H1 (cell line): ENCODE measurements around the gene ABI3BP. TPM values are rescaled to one million over a fixed set of nuclear protein-coding genes. Genes with fewer than 3 reads are reported as not detected.

ENCODE experiments used
- CTCF ChIA-PET: fragments of 300-600 bp; sonication (Branson Sonifier 250); formaldehyde crosslinking; loops from one replicate; lab custom pipeline; 2021; ENCODE audit not compliant: partially characterized antibody; lab: Charles Lee
- POLR2A ChIA-PET: fragments of 300-600 bp; sonication (Branson Sonifier 250); formaldehyde crosslinking; loops from one replicate; lab custom pipeline; 2021; ENCODE audit warnings: inconsistent platforms; ENCODE audit not compliant: partially characterized antibody; lab: Charles Lee
- DNase-seq, 2 experiments: peaks; one replicate each; pipeline versions ENCODE4 v3.0.0 to v3.0.0-alpha.2; 2010 to 2022; ENCODE audit warnings: low spot score in 2 of 2, low read depth in 1 of 2, mixed read lengths in 1 of 2
- FAIRE-seq: peaks from 2 replicates; lab custom pipeline; 2011; peaks lifted over from hg19 to GRCh38; lab: Jason Lieb, UNC
- H2AFZ ChIP-seq: 2 replicates; pipeline ENCODE4 v1.8.1; 2012; ENCODE audit warnings: low read length, inconsistent platforms
- H2AK5ac ChIP-seq: 2 replicates; pipeline ENCODE4 v1.6.1; 2013; ENCODE audit warnings: low read depth, low read length
- H2BK120ac ChIP-seq: replicated peaks from 2 replicates; pipeline ENCODE3; 2013; ENCODE audit warnings: low read depth, low read length, inconsistent platforms
- H2BK12ac ChIP-seq: 2 replicates; pipeline ENCODE4 v1.6.1; 2013; ENCODE audit warnings: low read depth, low read length
- H2BK15ac ChIP-seq: 2 replicates; pipeline ENCODE4 v1.6.1; 2013; ENCODE audit warnings: low read length
- H2BK20ac ChIP-seq: 2 replicates; pipeline ENCODE4 v1.6.1; 2013; ENCODE audit warnings: low read length
- H2BK5ac ChIP-seq: 2 replicates; pipeline ENCODE4 v1.6.1; 2013; ENCODE audit warnings: low read depth, low read length
- H3K14ac ChIP-seq: 2 replicates; pipeline ENCODE4 v1.6.1; 2013; ENCODE audit warnings: inconsistent platforms; ENCODE audit not compliant: insufficient read length
- H3K18ac ChIP-seq: 2 replicates; pipeline ENCODE4 v1.6.1; 2013; ENCODE audit warnings: low read length; ENCODE audit errors: extremely low read depth
- H3K23ac ChIP-seq: 2 replicates; pipeline ENCODE4 v1.6.1; 2013; ENCODE audit warnings: inconsistent platforms; ENCODE audit not compliant: insufficient read length
- H3K23me2 ChIP-seq: 2 replicates; pipeline ENCODE4 v1.6.1; 2013; ENCODE audit warnings: low read depth, low read length
- H3K27ac ChIP-seq: 2 replicates; pipeline ENCODE4 v1.6.1; 2011; ENCODE audit warnings: low read depth, low read length, inconsistent platforms
- H3K27me3 ChIP-seq, 4 experiments: replicated peaks in 1 of 4; 1 replicate in 1 of 4; 2 replicates in 3 of 4; pipeline versions ENCODE4 v1.6.1 to v1.8.1; 2011 to 2013; ENCODE audit warnings: low read length in 3 of 4, mild to moderate bottlenecking in 3 of 4, inconsistent platforms in 2 of 4, mixed read lengths in 2 of 4, moderate library complexity in 1 of 4; ENCODE audit not compliant: control insufficient read depth in 3 of 4, insufficient read depth in 3 of 4; ENCODE audit errors: extremely low read depth in 1 of 4
- H3K36me3 ChIP-seq, 4 experiments: 2 replicates each; pipeline versions ENCODE4 v1.6.1 to v1.8.1; 2011 to 2013; ENCODE audit warnings: mild to moderate bottlenecking in 4 of 4, low read length in 3 of 4, moderate library complexity in 2 of 4, control low read depth in 1 of 4, inconsistent platforms in 1 of 4; ENCODE audit not compliant: insufficient read depth in 4 of 4, control insufficient read depth in 2 of 4
- H3K4ac ChIP-seq: replicated peaks from 2 replicates; pipeline ENCODE3; 2013; ENCODE audit warnings: low read length, low read depth, mixed read lengths, inconsistent platforms; ENCODE audit not compliant: insufficient read length
- H3K4me1 ChIP-seq, 4 experiments: replicated peaks in 1 of 4; 1 replicate in 1 of 4; 2 replicates in 3 of 4; pipeline versions ENCODE4 v1.6.1 to v1.8.1; 2011 to 2013; ENCODE audit warnings: low read length in 3 of 4, inconsistent platforms in 2 of 4, mixed read lengths in 1 of 4; ENCODE audit not compliant: insufficient read depth in 4 of 4, control insufficient read depth in 3 of 4
- H3K4me2 ChIP-seq, 2 experiments: 2 replicates each; pipeline versions ENCODE4 v1.6.1 to v1.8.1; 2011 to 2013; ENCODE audit warnings: low read depth in 2 of 2, low read length in 2 of 2, control low read depth in 1 of 2, inconsistent platforms in 1 of 2, mild to moderate bottlenecking in 1 of 2; ENCODE audit not compliant: insufficient read depth in 1 of 2
- H3K4me3 ChIP-seq, 4 experiments: fragments of 200-600, 300-600 bp in 1 of 4; sonication (generic), shearing (Covaris generic), sonication (Bioruptor Twin) in 1 of 4; 2 replicates each; pipeline versions ENCODE4 v1.5.1 to v1.8.1; 2011 to 2016; ENCODE audit warnings: low read length in 4 of 4, low read depth in 3 of 4, control low read depth in 2 of 4, inconsistent platforms in 2 of 4, mild to moderate bottlenecking in 2 of 4, mixed read lengths in 1 of 4, moderate library complexity in 1 of 4; ENCODE audit not compliant: insufficient read depth in 2 of 4; ENCODE audit errors: extremely low read depth in 1 of 4
- H3K56ac ChIP-seq: replicated peaks from 2 replicates; pipeline ENCODE3; 2013; ENCODE audit warnings: low read depth, mild to moderate bottlenecking, mixed read lengths, low read length, inconsistent platforms; ENCODE audit not compliant: insufficient read length
- H3K79me1 ChIP-seq: 2 replicates; pipeline ENCODE4 v1.6.1; 2013; ENCODE audit warnings: low read depth, low read length, control low read depth
- H3K79me2 ChIP-seq, 2 experiments: 2 replicates each; pipeline versions ENCODE4 v1.6.1 to v1.8.1; 2012 to 2013; ENCODE audit warnings: low read length in 2 of 2, mild to moderate bottlenecking in 2 of 2, inconsistent platforms in 1 of 2; ENCODE audit not compliant: insufficient read depth in 2 of 2, control insufficient read depth in 1 of 2
- H3K9ac ChIP-seq, 4 experiments: replicated peaks in 1 of 4; 1 replicate in 1 of 4; 2 replicates in 3 of 4; pipeline versions ENCODE4 v1.6.1 to v1.8.1; 2011 to 2013; ENCODE audit warnings: low read depth in 3 of 4, low read length in 3 of 4, control low read depth in 2 of 4, mild to moderate bottlenecking in 2 of 4, moderate library complexity in 2 of 4, inconsistent platforms in 1 of 4; ENCODE audit errors: extremely low read depth in 1 of 4
- H3K9me3 ChIP-seq, 2 experiments: 2 replicates each; pipeline versions ENCODE4 v1.6.1 to v1.8.1; 2012 to 2013; ENCODE audit warnings: mild to moderate bottlenecking in 2 of 2, moderate library complexity in 2 of 2, control low read depth in 1 of 2, inconsistent platforms in 1 of 2, low read depth in 1 of 2, low read length in 1 of 2, mixed read lengths in 1 of 2; ENCODE audit not compliant: insufficient read depth in 2 of 2
- H4K20me1 ChIP-seq, 2 experiments: replicated peaks in 1 of 2; 2 replicates each; pipeline versions ENCODE3 to v1.8.1; 2011 to 2013; ENCODE audit warnings: inconsistent platforms in 2 of 2, low read length in 2 of 2, mild to moderate bottlenecking in 1 of 2; ENCODE audit not compliant: insufficient read depth in 2 of 2, control insufficient read depth in 1 of 2
- H4K5ac ChIP-seq: 2 replicates; pipeline ENCODE4 v1.6.1; 2013; ENCODE audit warnings: low read length, low read depth, mixed read lengths, inconsistent platforms; ENCODE audit not compliant: insufficient read length
- H4K8ac ChIP-seq: 2 replicates; pipeline ENCODE4 v1.8.0; 2013; ENCODE audit warnings: mild to moderate bottlenecking, moderate library complexity, low read length, inconsistent platforms; ENCODE audit not compliant: insufficient read depth; ENCODE audit errors: extremely low read depth
- H4K91ac ChIP-seq: replicated peaks from 2 replicates; pipeline ENCODE3; 2013; ENCODE audit warnings: low read length, mixed read lengths, inconsistent platforms; ENCODE audit not compliant: insufficient read length
- BCL11A ChIP-seq, 2 experiments: IDR thresholded peaks; one replicate each; pipeline ENCODE4 v1.6.1; 2011; ENCODE audit warnings: low read depth in 2 of 2, low read length in 2 of 2, mild to moderate bottlenecking in 2 of 2
- BRCA1 ChIP-seq: IDR thresholded peaks from 2 replicates; pipeline ENCODE4 v1.6.1; 2012; ENCODE audit warnings: low read depth, low read length, improper control_type of control experiment
- CBX8 ChIP-seq: fragments of 300-800, 300-1000 bp; sonication (generic); IDR thresholded peaks from 2 replicates; pipeline ENCODE4 v1.7.1; 2016; ENCODE audit warnings: low read depth, low read length, borderline replicate concordance
- HDAC2 ChIP-seq, 2 experiments: fragments of 300-600 bp in 1 of 2; sonication (generic) in 1 of 2; IDR thresholded peaks; 2 replicates each; pipeline ENCODE4 v1.6.1; 2011 to 2012; ENCODE audit warnings: low read depth in 2 of 2, low read length in 2 of 2, mild to moderate bottlenecking in 2 of 2, moderate library complexity in 2 of 2, borderline replicate concordance in 1 of 2, inconsistent platforms in 1 of 2
- JUND ChIP-seq: IDR thresholded peaks from 2 replicates; pipeline ENCODE4 v1.6.1; 2011; ENCODE audit warnings: mild to moderate bottlenecking, improper control_type of control experiment, low read length
- POU5F1 ChIP-seq: IDR thresholded peaks from 2 replicates; pipeline ENCODE4 v1.6.1; 2011; ENCODE audit warnings: low read depth, mild to moderate bottlenecking, low read length, moderate library complexity
- RFX5 ChIP-seq: IDR thresholded peaks from 2 replicates; pipeline ENCODE4 v1.6.1; 2011; ENCODE audit warnings: low read depth, low read length, improper control_type of control experiment, borderline replicate concordance
- SAP30 ChIP-seq: fragments of 300-600 bp; sonication (generic); IDR thresholded peaks from 2 replicates; pipeline ENCODE4 v1.7.1; 2012; ENCODE audit warnings: low read length, moderate library complexity, mild to moderate bottlenecking, inconsistent platforms; ENCODE audit not compliant: insufficient read depth, insufficient replicate concordance
- SIN3A ChIP-seq, 2 experiments: IDR thresholded peaks in 1 of 2; conservative IDR thresholded peaks in 1 of 2; 2 replicates each; pipeline ENCODE4 v1.6.1; 2011 to 2012; ENCODE audit warnings: low read length in 2 of 2, improper control_type of control experiment in 1 of 2, low read depth in 1 of 2, mild to moderate bottlenecking in 1 of 2
- SRF ChIP-seq: IDR thresholded peaks from 2 replicates; pipeline ENCODE4 v1.6.1; 2011; ENCODE audit warnings: mild to moderate bottlenecking, low read depth, low read length, moderate library complexity
- SUZ12 ChIP-seq: fragments of 200-600 bp; sonication (generic); IDR thresholded peaks from 2 replicates; pipeline ENCODE4 v1.6.1; 2012; ENCODE audit warnings: mild to moderate bottlenecking, inconsistent platforms, low read length, moderate library complexity, mixed read lengths
- ZNF274 ChIP-seq: IDR thresholded peaks from 2 replicates; pipeline ENCODE4 v1.7.0; 2012; ENCODE audit warnings: low read length, borderline replicate concordance; ENCODE audit errors: extremely low read depth
- WGBS, 2 experiments: shearing (Covaris generic) in 1 of 2; methylation state at CpG; one replicate each; pipeline versions ENCODE4 v1.1.6 to v1.1.7; 2013 to 2015; ENCODE audit warnings: low lambda C conversion rate in 2 of 2, mixed read lengths in 2 of 2, inconsistent platforms in 1 of 2, low coverage in 1 of 2, missing lambda C conversion rate in 1 of 2; ENCODE audit not compliant: insufficient replicate concordance in 2 of 2, insufficient coverage in 1 of 2, insufficient read length in 1 of 2; ENCODE audit errors: extremely low coverage in 1 of 2, missing lambda C conversion rate in 1 of 2; 5-methylcytosine and 5-hydroxymethylcytosine counted together
- polyA plus RNA-seq, 7 experiments: library from polyadenylated mRNA; depleted of rRNA in 3 of 7; stranded (reverse) in 5 of 7; unstranded in 2 of 7; fragments of >200 nt in 5 of 7; fragments of 200-250 nt in 2 of 7; gene quantifications; 1 replicate in 5 of 7; 2 replicates in 1 of 7; 4 replicates in 1 of 7; pipeline versions ENCODE4 v1.2.1 to v1.2.3, GENCODE V29; 2011 to 2013; ENCODE audit warnings: missing spikeins in 2 of 7, mixed read lengths in 2 of 7
- total RNA-seq: library from RNA; stranded (reverse); fragmentation: NEBNext Ultra II Directional; extraction: Animal tissue kit (Norgen Biotek cat#: 25700); gene quantifications from 2 replicates; pipeline ENCODE4 v1.2.1, GENCODE V29; 2021
- TF ChIP-seq, protein P1 (sequence below): IDR thresholded peaks from 2 replicates; pipeline ENCODE4 v1.6.1; 2012; ENCODE audit warnings: inconsistent platforms

The ABI3BP gene
- total and polyA plus RNA-seq, 2 of the 8 experiments (the other 6 are each of a cell fraction or from before 2014, with no cell fraction given), result 0.08 to 0.32 TPM

DNA sequence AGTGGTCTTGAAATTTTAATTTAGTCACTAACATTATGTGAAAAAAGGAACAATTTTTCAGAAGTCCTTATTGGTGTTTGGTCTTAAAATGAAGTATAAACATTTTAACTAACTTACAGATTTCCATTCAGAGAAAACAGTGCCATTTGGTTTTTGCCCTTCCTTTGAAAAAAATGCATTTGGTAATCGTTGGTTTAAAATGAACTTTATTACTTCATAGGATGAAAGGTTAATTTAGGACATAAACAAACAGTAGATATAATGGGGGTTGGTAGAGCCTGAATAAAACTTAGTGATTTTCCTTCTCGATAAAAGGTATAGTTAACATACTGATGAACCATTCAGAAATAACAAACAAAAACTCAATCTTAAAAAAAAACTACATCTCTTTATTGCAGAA is 244.3 kb downstream of the ABI3BP start:
- FAIRE-seq, result no peak
- no peaks in the 10 kb centered on the region for H4K20me1 ChIP-seq
- H4K5ac ChIP-seq, result no peak overlapping the region
- H2BK12ac ChIP-seq, result no peak overlapping the region
- peaks cover 7 to 54% (median 22%) of the 10 kb centered on the region in 4 experiments; a peak in 7 of 8 replicates for H3K36me3 ChIP-seq
- no peak overlapping the region for H3K18ac ChIP-seq
- no peak overlapping the region for H2AK5ac ChIP-seq
- no peaks in the 10 kb centered on the region for H3K79me2 ChIP-seq
- CTCF ChIA-PET, result interaction anchor here (1.1 kb wide), 1 partner anchor 12 kb away, joined by 4 read pairs; no protein-coding TSS in a partner anchor
- no peak overlapping the region for H3K27ac ChIP-seq
- 48% methylated on average over 2 of the region's 2 CpGs; no CpG with 5 or more reads in 1 of the 2 experiments for WGBS, 2 experiments
- no peak overlapping the region for H3K4ac ChIP-seq
- no peak overlapping the region for H3K9ac ChIP-seq
- H3K4me2 ChIP-seq, result no peak overlapping the region
- no peak overlapping the region for H3K4me3 ChIP-seq
- no peaks in the 10 kb centered on the region for H3K9me3 ChIP-seq
- H4K8ac ChIP-seq, result no peak overlapping the region
- no peaks in the 10 kb centered on the region for H3K23me2 ChIP-seq
- H3K56ac ChIP-seq, result no peak overlapping the region
- H3K27me3 ChIP-seq, result no peaks in the 10 kb centered on the region
- DNase-seq, result no peak
- H3K4me1 ChIP-seq, result no peaks in the 10 kb centered on the region
- no peak overlapping the region for H3K14ac ChIP-seq
- H2AFZ ChIP-seq, result no peak overlapping the region
- H4K91ac ChIP-seq, result no peak overlapping the region
- H3K79me1 ChIP-seq, result no peaks in the 10 kb centered on the region
- H2BK15ac ChIP-seq, result no peak overlapping the region
- no peak overlapping the region for H2BK20ac ChIP-seq
- H3K23ac ChIP-seq, result no peak overlapping the region
- POLR2A ChIA-PET, result interaction anchor here (1.4 kb wide), 1 partner anchor 14 kb away, joined by 5 read pairs; no protein-coding TSS in a partner anchor
- no peak overlapping the region for H2BK120ac ChIP-seq
- no peak overlapping the region for H2BK5ac ChIP-seq
- TF ChIP-seq BCL11A (IDR thresholded peaks at IDR 0.05; ENCODE audit: low read depth in 2 of 2, low read length in 2 of 2), result no peak
- TF ChIP-seq HDAC2 (IDR thresholded peaks at IDR 0.05; ENCODE audit: borderline replicate concordance in 1 of 2, low read depth in 2 of 2, low read length in 2 of 2), result no peak
- TF ChIP-seq SAP30, result no peak
- TF ChIP-seq SUZ12, result no peak
- no peak for TF ChIP-seq JUND
- no peak for TF ChIP-seq CBX8
- no peak for TF ChIP-seq BRCA1
- TF ChIP-seq SIN3A (conservative IDR thresholded peaks at IDR 0.05 in 1 of 2, IDR thresholded peaks at IDR 0.05 in 1 of 2; ENCODE audit: low read depth in 1 of 2, low read length in 2 of 2), result no peak
- no peak for TF ChIP-seq POU5F1
- no peak for TF ChIP-seq ZNF274
- TF ChIP-seq, protein P1, sequence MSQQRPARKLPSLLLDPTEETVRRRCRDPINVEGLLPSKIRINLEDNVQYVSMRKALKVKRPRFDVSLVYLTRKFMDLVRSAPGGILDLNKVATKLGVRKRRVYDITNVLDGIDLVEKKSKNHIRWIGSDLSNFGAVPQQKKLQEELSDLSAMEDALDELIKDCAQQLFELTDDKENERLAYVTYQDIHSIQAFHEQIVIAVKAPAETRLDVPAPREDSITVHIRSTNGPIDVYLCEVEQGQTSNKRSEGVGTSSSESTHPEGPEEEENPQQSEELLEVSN, result no peak
- TF ChIP-seq SRF, result no peak
- no peak for TF ChIP-seq RFX5
